ENCODE measurements around the gene RXFP1.

RXFP1 gene

GRCh38 chr4:158523990-158524535 is 2.4 kb downstream of the RXFP1 start:
- no peak for ATAC-seq

GRCh38 chr4:158527516-158527915 is 5.8 kb downstream of the RXFP1 start:
- TF ChIP-seq RARB (CRISPR knock-in tag; IDR thresholded peaks at IDR 0.05) (no peak), ZNF70 (CRISPR knock-in tag; IDR thresholded peaks at IDR 0.05) (no peak), TOX (CRISPR knock-in tag; IDR thresholded peaks at IDR 0.05; ENCODE audit: borderline replicate concordance) (no peak), BACH2 (CRISPR knock-in tag; IDR thresholded peaks at IDR 0.05; ENCODE audit: borderline replicate concordance) (no peak), ARNTL (CRISPR knock-in tag; IDR thresholded peaks at IDR 0.05; ENCODE audit: borderline replicate concordance, low read depth) (no peak), SNAI2 (CRISPR knock-in tag; IDR thresholded peaks at IDR 0.05) (no peak), CSRNP3 (CRISPR knock-in tag; IDR thresholded peaks at IDR 0.05) (no peak), ZNF8 (CRISPR knock-in tag; IDR thresholded peaks at IDR 0.05) (no peak), ZFP3 (CRISPR knock-in tag; IDR thresholded peaks at IDR 0.05) (no peak)
- no peak for ATAC-seq

More at GRCh38 chr4:158523990-158524535, 2.4 kb downstream of the RXFP1 start:
- no peak for TF ChIP-seq CSRNP3 (CRISPR knock-in tag; IDR thresholded peaks at IDR 0.05)
- no peak for TF ChIP-seq ISL1 (CRISPR knock-in tag; IDR thresholded peaks at IDR 0.05)
- TF ChIP-seq OSR1 (CRISPR knock-in tag; IDR thresholded peaks at IDR 0.05) = no peak
- no peak for TF ChIP-seq BACH2 (CRISPR knock-in tag; IDR thresholded peaks at IDR 0.05; ENCODE audit: borderline replicate concordance)

- ATAC-seq = no peak
Observed at GRCh38 chr4:158529505-158529904, 7.8 kb downstream of the RXFP1 start.

GRCh38 chr4:158530381-158530780 is 8.7 kb downstream of the RXFP1 start:
- ATAC-seq = no peak
- TF ChIP-seq CREB5 (CRISPR knock-in tag; IDR thresholded peaks at IDR 0.05; ENCODE audit: low read depth) = no peak
- TF ChIP-seq ZNF70 (CRISPR knock-in tag; IDR thresholded peaks at IDR 0.05) = no peak
- TF ChIP-seq ZFP30 (CRISPR knock-in tag; IDR thresholded peaks at IDR 0.05) = no peak
- no peak for TF ChIP-seq ZNF8 (CRISPR knock-in tag; IDR thresholded peaks at IDR 0.05)
- TF ChIP-seq TOX (CRISPR knock-in tag; IDR thresholded peaks at IDR 0.05; ENCODE audit: borderline replicate concordance) = no peak
- no peak for TF ChIP-seq CSDC2 (CRISPR knock-in tag; IDR thresholded peaks at IDR 0.05)
- no peak for TF ChIP-seq GLIS3 (CRISPR knock-in tag; IDR thresholded peaks at IDR 0.05)
- no peak for TF ChIP-seq ISL1 (CRISPR knock-in tag; IDR thresholded peaks at IDR 0.05)
- TF ChIP-seq BACH2 (CRISPR knock-in tag; IDR thresholded peaks at IDR 0.05; ENCODE audit: borderline replicate concordance) = no peak
- no peak for TF ChIP-seq TSHZ2 (CRISPR knock-in tag; IDR thresholded peaks at IDR 0.05)

More at GRCh38 chr4:158529505-158529904, 7.8 kb downstream of the RXFP1 start:
- TF ChIP-seq GLIS3 (CRISPR knock-in tag; IDR thresholded peaks at IDR 0.05) (no peak), TSHZ2 (CRISPR knock-in tag; IDR thresholded peaks at IDR 0.05) (no peak), ZFP30 (CRISPR knock-in tag; IDR thresholded peaks at IDR 0.05) (no peak)

All from SK-N-SH treated with all-trans-retinoic acid at 6 μM for 48 hours (cell line).